HG03558 (cell line): ENCODE results near the gene CASQ1.

Experiments used
- ATAC-seq: cut with Tn5 transposase; IDR thresholded peaks from one replicate; pipeline ENCODE4 v1.9.1; 2021; ENCODE audit warnings: moderate number of reproducible peaks; ENCODE audit not compliant: unreplicated experiment; ENCODE audit errors: extremely low read depth

Gene CASQ1

GRCh38 chr1:160200786-160201185, 10.4 kb downstream of the CASQ1 start:
- ATAC-seq, result no peak

- no peak for ATAC-seq
Measured at GRCh38 chr1:160204526-160205241, 14.3 kb downstream of the CASQ1 start.

DNA sequence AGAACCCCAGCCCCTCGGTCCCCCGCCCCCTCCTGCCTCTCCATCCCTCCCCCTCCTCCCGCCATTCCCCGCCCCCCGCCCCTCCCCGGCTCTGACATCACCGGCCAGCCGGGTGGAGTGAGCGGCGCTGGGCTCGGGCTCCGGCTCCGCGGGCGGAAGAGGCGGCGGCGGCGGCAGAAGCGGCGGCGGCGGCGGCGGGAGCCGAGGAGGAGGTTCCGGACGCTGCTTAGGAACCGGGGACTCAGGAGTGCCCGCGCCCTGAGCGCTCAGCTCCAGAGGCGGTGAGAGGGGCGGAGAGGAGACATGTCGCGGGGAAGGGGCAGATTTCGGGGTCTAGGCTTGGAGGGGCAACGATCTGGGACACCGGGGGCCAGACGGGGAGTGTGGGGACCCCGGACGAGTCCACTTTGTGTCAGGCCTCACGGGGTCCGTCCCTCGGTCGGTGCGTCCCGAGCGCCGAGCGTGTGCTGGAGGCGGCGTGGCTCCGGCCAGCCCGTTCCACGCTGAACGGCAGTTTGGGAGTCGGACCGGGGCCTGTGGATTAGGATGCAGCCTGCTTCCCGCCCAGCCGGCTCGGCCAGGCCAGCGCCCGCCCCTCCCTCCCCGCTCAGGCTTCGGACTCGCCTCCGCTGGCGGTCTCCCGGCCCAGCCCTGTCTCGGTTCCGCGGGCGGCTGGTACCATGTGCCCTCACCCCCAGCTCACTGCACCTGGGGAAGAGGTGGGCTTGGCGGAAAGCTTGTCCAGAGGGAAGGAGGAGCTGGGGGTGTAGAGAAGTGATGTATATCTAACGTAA, 15.1 kb downstream of the CASQ1 start, which contains the start of gene PEA15:
TSS of gene PEA15 (plus strand) at position 143 of the 794 bp plus-strand sequence. CDS start 6,161 bp downstream, outside the sequence.
- no peak for ATAC-seq

DNA sequence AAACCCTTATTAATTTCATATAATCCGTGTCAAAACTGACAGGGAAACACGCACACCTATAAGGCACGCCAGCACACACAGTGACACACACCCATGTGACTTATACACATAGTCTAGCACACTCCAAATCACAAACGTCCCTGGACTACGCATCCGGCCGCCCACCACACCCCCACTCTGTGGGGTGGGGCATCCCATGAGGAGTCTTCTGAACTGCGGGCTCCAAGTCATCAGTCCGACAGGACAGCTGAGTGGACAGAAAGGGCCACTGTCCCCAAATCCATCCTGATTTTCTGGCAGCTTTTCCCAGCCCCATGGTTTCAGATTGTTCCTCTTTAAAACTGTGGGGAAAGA, 15.6 kb downstream of the CASQ1 start:
- no peak for ATAC-seq

DNA sequence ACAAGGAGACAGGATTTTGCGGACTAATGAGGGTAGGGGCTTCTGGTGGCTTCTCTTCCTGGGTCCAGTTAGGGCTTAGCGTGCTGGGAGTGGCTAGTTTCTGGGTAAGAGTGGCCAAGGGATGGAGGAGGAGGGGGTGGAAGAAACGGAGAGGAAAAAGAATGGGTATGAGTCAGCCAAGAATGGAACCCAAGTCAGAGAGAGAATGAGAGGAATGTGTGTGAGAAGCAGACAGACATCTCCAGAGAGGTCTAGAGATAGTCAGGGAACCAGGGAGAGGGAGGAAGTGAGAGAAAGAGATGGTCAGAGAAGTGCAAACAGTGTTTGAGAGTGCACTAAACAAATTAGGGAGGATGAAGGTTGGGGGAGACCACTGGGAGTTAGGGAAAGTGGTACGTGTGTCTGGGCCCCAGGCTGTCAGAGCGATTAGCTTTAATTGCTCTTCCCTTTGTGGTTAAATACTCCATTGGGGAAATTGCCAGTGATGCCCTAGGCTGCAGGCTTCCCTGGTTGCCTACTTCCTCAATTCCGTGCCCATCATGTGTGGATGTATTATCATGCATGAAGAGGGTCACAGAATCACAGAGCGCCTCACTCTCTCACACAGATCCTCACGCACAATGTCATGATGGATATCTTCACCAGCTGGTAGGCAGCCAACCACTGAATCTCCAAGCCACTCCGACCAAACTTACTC, 16.2 kb downstream of the CASQ1 start:
- no peak for ATAC-seq

- ATAC-seq, result no peak
Measured at GRCh38 chr1:160207118-160207650, 16.8 kb downstream of the CASQ1 start.

DNA sequence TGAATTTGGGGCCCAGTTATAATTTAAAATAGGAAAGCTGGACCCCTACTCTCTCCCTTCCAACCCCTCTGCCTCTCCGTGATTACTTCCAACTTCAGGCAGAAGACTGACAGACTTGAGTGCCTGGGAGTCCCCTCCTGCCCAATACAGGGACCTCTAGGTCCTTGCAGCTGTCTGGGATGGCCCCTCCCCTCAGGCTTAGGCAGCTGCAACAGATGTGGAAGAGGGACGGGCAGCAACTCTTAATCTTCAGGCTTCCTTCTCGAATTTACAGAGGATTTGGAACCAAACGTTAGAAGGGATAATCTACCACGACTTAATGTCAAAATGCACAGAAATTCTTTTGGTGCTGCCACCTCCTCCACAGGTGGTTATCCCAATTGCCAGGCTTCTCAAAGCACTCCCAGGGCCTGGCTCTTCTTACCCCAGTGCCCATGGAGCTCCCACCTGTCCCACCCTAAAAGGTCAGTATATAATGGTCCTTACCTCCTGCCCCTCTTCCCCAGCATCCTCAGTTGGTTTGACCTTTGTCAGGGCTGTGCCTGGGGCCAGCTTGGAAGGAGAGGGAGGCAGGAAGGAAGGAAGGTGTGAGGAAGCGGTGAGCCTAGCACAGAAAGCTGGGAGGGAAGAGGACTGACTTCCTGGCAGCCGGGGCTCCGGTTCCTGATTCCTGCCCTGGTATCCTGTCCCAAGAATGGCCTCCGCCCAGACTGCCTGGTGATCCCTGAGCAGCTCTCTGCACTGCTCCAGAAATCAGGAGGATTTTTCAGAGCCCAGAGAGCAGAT, 17.6 kb downstream of the CASQ1 start:
- ATAC-seq, result no peak

DNA sequence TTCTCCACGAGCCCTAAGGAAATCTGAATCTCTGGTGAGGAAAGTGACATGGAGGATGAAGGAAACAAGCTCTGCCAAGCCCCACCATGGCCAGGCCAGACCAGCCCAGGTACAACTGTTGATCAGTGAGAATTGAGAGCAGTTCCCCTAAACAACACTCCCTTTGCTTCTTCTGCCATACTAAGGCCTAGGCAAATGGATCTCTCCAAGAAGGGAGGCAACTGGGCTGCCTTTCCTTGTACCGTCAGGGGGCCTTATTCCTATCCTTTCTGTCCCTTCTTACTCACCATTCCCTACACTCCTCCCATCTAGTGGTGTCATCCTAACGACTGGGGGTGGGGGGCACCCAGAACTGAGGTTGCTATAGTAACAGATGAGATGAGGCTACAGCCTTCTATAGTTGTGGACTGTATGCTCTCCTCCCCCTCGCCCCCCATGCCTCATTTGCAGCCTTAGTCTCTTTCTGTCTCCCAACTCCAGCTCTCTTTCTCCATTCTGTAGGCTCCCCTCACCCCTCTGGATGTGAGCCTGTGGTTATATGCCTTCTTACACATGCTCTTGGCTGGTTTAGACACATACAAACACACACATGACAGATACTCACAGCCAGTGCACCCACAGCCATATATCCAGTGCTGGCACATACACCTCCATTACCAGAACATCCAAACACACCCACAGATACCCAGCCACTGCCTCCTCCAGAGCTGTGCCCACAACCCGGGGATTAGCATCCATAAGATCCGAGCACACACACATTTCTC, 18.4 kb downstream of the CASQ1 start:
- no peak for ATAC-seq

DNA sequence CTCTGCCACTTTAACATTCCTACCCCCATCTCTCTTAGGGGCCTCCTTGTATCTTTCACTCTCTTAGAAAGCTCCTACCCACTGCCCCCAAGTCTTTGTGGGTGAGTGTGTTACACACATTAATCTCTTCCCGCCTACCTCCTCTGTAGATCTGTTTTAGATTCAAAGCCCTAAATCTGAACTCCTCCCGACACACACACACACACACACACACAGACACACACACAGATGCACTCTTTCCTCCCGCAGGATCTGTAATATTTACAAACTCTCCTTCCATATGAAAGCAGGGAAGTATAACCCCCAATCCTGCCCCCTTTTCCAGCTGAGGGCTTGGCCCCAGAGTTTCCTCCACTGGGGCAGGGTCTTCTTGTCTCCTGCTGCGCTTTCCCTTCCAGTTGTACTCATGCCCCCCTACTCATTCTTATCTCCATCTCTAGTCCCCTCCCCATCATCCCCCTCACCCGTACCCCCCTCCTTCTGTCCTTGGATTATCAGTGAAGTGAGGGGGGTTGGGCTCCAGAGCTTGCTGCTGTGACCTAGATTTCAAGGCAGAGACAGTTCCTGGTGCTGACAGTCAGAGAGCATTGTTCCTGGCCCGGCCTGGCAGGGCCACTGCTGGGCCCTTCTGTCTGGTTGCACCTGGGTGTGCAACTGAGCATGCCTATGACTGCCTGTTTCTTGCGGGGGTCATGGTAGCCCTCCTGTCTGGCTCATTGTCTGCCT, 19.1 kb downstream of the CASQ1 start:
- no peak for ATAC-seq

DNA sequence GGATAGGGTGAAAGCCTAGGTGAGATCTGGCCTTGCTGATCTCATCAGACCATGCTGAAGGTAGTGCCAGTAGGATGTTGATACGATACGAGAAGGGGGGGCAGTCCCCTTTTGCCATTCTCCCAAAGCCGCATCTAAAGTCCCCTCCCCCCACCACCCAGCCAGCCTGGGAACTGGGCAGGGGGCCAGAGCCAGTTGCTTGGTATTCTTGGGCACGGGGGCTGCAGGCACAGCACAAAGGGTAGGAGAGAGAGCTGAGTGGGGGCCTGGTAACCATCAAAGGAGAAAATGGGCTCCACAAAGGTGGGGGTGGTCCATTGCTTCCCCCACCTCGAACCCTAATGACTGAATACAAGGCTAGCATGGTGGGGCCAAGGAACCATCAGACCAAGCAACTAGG, 20.2 kb downstream of the CASQ1 start:
- no peak for ATAC-seq

- no peak for ATAC-seq
Measured at GRCh38 chr1:160211046-160211790, 20.8 kb downstream of the CASQ1 start.

- ATAC-seq, result no peak
Measured at GRCh38 chr1:160214481-160215140, 24.2 kb downstream of the CASQ1 start.

GRCh38 chr1:160216301-160216700, 25.9 kb downstream of the CASQ1 start:
- no peak for ATAC-seq

GRCh38 chr1:160217481-160218051, 27.2 kb downstream of the CASQ1 start:
- ATAC-seq, result no peak

DNA sequence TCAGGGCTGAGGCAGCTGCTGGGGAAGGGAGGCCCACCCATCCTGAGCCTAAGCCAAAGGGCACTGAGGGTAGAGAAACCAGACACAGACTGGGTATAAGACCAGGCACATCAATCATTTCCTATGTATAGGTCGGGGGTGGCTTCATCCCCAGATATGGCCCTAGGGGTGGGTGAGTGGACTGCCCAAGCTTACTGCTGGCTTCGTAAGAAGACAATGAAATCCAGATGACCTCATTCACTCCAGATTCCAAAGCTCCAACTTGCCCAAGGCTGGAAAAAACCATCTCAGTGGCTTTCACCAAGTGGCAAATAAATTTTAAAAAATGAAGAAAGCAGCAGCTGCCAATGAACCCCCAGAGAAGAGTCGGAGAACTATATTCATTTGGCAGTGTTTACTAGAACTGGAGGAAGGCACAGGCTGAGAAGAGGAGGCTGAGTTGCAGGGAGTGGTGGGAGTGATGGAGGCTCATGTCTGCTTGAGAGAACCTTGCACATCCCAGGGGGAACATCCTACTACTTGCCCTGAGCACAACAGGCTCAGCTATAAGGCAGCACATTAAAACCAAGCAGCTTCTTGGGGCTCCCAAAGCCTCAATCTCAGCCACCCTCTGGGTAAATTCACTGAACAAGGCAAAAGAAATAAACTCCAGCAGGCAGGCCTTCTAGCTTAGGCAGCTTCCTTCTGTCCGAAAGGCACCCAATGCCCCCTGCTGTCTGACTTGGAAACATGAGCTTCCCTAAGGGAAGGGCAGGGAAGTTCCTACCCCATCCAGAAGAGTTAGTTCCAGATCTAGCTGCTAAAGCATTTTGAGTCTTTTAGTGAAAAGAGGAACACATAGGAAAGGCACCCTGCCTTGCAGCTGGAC, 28.9 kb downstream of the CASQ1 start:
- no peak for ATAC-seq

- no peak for ATAC-seq
Measured at GRCh38 chr1:160220301-160220700, 29.9 kb downstream of the CASQ1 start.
